Measurements from ENCODE around the gene COL27A1. TPM values are rescaled to one million over a fixed set of nuclear protein-coding genes. Genes with fewer than 3 reads are reported as not detected.

COL27A1 gene
- total RNA-seq, 3 donors from 2014 or later: 1.4 to 2.8 (median 1.7) TPM

DNA sequence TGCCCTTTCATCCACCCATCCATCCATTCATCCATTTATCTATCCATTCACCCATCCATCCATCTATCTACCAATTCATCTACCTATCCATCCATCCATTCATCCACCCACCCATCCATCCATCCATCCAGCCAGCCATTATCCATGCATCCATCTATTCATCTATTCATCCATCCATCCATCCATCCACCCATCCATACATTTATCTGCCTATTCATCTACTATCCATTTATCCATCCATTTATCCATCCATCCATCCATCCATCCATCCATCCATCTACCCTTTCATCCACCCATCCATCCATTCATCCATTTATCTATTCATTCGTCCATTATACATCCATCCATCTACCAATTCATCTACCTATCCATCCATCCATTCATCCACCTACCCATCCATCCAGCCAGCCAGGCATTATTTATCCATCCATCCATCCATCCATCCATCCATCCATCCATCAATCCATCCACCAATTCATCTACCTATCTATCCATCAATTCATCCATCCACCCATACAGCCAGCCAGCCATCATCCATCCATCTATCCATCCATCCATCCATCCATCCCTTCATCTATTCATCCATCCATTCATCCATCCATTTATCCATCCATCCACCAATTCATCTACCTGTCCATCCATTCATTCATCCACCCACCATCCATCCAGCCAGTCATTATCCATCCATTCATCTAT is 10.2 kb downstream of the COL27A1 start:
- no peaks in the 10 kb centered on the region for H3K4me1 Mint-ChIP-seq (ENCODE audit: low read depth)
- peaks cover 5% of the 10 kb centered on the region for H3K27me3 Mint-ChIP-seq (ENCODE audit: low read depth)
- ATAC-seq: no peak
- no peak for DNase-seq
- H3K4me3 Mint-ChIP-seq: no peak overlapping the region
- H3K36me3 Mint-ChIP-seq (ENCODE audit: insufficient read depth): no peaks in the 10 kb centered on the region
- H3K9me3 Mint-ChIP-seq: no peaks in the 10 kb centered on the region

DNA sequence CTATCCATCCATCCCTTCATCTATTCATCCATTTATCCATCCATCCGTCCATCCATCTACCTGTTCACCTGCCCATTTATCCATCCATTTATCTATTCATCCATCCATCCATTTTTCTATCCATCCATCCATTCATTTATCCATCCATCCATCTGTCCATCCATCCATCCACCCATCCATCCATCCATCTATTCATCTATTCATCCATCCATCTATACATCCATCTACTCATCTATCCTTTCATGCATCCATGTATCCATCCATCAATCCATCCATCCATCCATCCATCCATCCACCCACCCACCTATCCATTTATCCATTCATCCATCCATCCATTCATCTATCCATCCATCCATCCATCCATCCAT is 10.8 kb downstream of the COL27A1 start:
- Mint-ChIP-seq H3K27me3 (ENCODE audit: low read depth) (peaks cover 5% of the 10 kb centered on the region), H3K4me3 (no peak overlapping the region), H3K36me3 (ENCODE audit: insufficient read depth) (no peaks in the 10 kb centered on the region), H3K4me1 (ENCODE audit: low read depth) (no peaks in the 10 kb centered on the region), H3K9me3 (no peaks in the 10 kb centered on the region)
- DNase-seq: no peak
- no peak for ATAC-seq

DNA sequence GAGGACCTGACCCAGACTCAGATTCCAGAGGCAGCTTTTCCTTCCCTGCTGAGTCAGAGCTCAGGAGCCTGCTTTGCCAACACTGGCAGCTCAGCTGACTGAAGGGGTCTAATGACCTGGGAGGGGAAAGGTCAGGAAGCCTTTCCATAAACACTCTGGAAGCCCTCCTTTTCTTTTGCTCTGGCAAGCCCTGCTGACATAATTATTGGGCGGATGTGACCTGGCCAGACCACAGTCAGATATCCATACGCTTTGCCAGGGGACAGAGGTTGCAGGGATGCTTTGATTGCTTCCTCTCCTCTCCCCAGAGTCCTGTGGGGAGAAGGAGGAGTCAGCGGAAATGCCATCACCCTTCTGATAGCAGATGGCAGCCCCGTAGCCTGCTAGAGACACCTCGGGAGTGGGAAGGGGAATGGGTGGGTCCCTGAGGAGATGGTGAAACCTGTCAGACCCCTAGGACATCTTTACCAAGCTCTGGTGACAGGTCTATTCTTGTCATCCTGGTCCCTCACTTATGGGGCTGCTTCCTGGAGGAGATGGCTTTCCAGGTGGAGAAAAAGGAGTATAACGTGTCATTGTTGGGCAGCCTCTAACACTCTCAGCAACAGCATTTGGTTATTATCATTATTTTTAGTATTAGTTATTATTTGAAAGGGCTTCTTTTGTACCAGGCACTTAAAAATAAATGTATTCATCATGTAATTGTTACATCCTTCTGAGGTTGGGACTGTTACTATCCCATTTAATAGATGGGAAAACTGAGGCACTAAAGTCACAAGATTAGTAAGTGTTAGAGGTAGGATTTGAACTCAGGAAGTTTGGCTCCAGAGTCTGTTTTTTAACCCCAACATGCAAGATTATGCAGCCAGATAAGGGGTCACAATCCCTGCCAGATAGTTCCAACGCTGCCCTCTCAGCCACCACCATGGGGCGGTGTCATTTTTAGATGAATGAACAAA is 11.6 kb downstream of the COL27A1 start:
- Mint-ChIP-seq H3K4me3 (no peak overlapping the region), H3K9me3 (no peaks in the 10 kb centered on the region), H3K36me3 (ENCODE audit: insufficient read depth) (no peaks in the 10 kb centered on the region), H3K4me1 (ENCODE audit: low read depth) (no peaks in the 10 kb centered on the region), H3K27me3 (ENCODE audit: low read depth) (peaks cover 5% of the 10 kb centered on the region)
- DNase-seq (no peak), ATAC-seq (no peak)

DNA sequence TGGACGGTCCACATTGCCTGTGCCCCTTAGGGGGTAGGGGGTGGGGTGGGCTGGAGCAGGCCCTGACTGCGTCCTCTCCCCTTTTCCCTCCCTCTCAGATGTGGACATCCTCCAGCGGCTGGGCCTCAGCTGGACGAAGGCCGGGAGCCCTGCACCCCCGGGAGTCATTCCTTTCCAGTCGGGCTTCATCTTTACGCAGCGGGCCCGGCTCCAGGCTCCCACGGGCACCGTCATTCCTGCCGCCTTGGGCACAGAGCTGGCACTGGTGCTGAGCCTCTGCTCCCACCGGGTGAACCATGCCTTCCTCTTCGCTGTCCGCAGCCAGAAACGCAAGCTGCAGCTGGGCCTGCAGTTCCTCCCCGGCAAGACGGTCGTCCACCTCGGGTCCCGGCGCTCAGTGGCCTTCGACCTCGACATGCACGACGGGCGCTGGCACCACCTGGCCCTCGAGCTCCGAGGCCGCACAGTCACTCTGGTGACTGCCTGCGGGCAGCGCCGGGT is 12.3 kb downstream of the COL27A1 start:
- no peaks in the 10 kb centered on the region for H3K4me1 Mint-ChIP-seq (ENCODE audit: low read depth)
- peaks cover 5% of the 10 kb centered on the region for H3K27me3 Mint-ChIP-seq (ENCODE audit: low read depth)
- H3K36me3 Mint-ChIP-seq (ENCODE audit: insufficient read depth): no peaks in the 10 kb centered on the region
- H3K9me3 Mint-ChIP-seq: no peaks in the 10 kb centered on the region
- no peak overlapping the region for H3K4me3 Mint-ChIP-seq
- no peak for DNase-seq
- no peak for ATAC-seq

DNA sequence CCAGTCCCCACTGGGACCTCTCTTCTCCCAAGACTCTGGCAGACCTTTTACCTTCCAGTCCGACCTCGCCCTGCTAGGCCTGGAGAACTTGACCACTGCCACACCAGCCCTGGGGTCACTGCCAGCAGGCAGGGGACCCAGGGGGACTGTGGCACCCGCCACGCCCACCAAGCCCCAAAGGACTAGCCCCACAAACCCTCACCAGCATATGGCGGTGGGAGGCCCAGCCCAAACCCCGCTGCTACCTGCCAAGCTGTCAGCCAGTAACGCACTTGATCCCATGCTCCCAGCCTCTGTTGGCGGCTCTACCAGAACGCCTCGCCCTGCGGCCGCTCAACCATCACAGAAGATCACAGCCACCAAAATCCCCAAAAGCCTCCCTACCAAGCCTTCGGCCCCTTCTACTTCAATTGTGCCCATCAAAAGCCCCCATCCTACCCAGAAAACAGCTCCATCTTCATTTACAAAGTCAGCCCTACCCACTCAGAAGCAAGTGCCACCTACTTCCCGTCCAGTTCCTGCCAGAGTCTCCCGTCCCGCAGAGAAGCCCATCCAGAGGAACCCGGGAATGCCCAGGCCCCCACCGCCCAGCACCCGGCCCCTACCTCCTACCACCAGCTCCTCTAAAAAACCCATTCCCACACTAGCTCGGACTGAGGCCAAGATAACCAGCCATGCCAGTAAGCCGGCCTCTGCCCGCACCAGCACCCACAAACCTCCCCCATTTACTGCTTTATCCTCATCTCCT is 13.1 kb downstream of the COL27A1 start:
- Mint-ChIP-seq H3K27me3 (ENCODE audit: low read depth) (peaks cover 2% of the 10 kb centered on the region), H3K4me3 (no peak overlapping the region), H3K9me3 (no peaks in the 10 kb centered on the region), H3K4me1 (ENCODE audit: low read depth) (no peaks in the 10 kb centered on the region), H3K36me3 (ENCODE audit: insufficient read depth) (no peaks in the 10 kb centered on the region)
- DNase-seq (no peak), ATAC-seq (no peak)

DNA sequence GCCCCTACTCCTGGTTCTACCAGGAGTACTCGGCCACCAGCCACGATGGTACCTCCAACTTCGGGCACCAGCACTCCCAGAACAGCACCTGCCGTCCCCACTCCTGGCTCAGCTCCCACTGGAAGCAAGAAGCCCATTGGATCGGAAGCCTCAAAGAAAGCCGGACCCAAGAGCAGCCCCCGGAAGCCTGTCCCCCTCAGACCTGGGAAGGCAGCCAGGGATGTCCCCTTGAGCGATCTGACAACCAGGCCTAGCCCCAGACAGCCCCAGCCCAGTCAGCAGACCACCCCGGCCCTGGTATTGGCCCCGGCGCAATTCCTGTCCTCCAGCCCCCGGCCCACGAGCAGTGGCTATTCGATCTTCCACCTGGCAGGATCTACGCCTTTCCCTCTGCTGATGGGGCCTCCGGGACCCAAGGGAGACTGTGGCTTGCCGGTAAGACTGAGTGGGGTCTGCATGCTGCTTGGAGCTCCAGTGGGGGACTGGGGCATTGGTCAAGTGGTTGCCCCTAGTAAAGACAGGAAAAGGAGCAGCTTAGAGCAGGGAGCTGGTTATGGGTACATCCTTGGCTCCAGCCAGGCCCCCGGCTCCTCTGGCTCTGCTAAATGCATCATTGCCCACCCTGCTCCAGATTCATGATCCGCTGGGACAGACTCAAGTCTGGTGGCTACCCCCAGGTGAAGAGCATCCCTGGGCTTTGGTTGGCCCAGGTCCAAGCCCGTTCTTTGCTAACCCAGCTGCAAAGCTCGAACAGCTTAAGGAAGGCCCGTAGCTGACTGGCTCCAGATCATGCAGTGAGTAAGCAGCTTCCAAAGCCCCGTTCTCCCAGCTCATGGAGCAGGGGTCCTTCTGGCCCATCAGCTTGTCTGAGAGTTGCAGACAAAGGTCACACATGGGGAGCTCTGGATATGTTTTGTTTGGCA is 14.0 kb downstream of the COL27A1 start:
- Mint-ChIP-seq H3K36me3 (ENCODE audit: insufficient read depth) (no peaks in the 10 kb centered on the region), H3K4me3 (no peak overlapping the region), H3K4me1 (ENCODE audit: low read depth) (no peaks in the 10 kb centered on the region), H3K9me3 (no peaks in the 10 kb centered on the region), H3K27me3 (ENCODE audit: low read depth) (peaks cover 2% of the 10 kb centered on the region)
- DNase-seq: no peak
- ATAC-seq: no peak

DNA sequence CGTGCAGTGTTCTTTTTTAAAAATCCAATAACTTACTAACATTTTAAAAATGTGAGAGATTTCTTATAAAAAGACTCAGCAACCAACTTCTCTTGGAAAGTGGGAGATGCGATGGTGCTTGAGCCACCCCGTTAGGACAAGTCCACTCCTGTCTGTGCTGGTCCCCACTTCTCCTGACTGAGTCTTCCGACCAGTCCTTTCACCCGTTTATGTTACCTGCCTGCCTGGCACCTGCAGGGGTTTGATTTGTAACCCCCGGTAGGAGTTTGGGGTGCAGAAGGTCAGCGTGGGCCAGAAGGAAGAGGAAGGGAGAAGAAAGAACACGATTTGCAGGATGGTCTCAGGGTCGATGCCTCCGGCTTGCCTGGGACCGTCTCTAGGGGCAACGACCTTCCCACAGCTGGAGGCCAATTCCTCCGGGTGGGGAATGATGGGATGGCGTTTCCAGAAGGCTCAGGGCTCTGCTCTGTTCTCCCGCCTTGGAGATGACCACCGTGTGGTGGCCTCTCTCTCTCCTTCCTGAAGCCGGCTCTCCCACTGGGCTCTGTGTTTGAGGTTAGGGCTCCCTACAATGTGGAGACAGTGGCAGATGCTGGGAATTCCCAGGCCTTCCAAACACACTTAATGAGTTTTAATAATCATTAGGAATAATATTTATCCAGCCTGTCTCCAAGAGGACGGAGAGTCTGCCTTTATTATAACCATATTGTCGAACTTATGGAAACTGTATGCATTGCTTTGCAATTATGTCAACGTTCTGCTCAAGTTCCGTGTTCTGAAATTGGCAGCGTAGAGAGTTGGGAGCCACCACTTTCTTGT is 14.8 kb downstream of the COL27A1 start:
- H3K4me1 Mint-ChIP-seq (ENCODE audit: low read depth): no peaks in the 10 kb centered on the region
- H3K4me3 Mint-ChIP-seq: no peak overlapping the region
- no peaks in the 10 kb centered on the region for H3K9me3 Mint-ChIP-seq
- ATAC-seq (no peak), DNase-seq (no peak)
- H3K36me3 Mint-ChIP-seq (ENCODE audit: insufficient read depth): no peaks in the 10 kb centered on the region
- H3K27me3 Mint-ChIP-seq (ENCODE audit: low read depth): peaks cover 2% of the 10 kb centered on the region

DNA sequence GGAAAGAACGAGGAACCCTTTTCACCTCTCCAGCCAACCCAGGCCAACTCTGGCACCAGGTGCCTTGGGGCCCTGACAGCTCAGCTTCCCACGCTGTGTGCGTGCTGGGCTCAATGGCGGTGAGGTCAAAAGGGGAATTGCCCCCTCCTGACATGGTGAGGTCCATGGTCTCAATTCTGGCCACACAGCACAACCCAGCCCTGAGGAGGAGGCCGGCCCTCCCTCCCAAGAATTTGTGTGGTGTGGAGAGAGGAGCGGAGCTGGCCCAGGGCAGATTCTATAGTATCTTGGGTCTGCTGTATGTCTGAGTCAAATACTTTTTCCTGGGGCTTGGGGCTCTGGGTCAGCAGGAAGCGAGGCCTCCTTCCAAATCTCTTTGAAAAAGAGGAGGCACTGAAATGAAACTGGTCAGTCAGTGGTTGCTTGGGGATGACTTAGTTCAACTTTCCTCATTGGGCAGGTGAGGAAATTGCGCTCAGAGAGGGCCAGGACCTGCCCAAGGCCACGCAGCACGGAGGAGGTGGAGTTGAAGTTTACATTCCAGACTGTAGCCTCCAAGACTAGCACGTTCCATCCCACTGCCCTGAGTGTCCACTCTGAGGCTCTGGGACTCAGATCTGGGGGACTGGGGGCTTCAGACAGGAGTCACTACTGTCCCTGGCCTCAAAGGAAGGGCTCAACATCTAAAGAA is 15.6 kb downstream of the COL27A1 start:
- Mint-ChIP-seq H3K4me1 (ENCODE audit: low read depth) (no peaks in the 10 kb centered on the region), H3K36me3 (ENCODE audit: insufficient read depth) (no peaks in the 10 kb centered on the region), H3K27me3 (ENCODE audit: low read depth) (peaks cover 2% of the 10 kb centered on the region), H3K4me3 (no peak overlapping the region), H3K9me3 (no peaks in the 10 kb centered on the region)
- DNase-seq (no peak), ATAC-seq (no peak)

DNA sequence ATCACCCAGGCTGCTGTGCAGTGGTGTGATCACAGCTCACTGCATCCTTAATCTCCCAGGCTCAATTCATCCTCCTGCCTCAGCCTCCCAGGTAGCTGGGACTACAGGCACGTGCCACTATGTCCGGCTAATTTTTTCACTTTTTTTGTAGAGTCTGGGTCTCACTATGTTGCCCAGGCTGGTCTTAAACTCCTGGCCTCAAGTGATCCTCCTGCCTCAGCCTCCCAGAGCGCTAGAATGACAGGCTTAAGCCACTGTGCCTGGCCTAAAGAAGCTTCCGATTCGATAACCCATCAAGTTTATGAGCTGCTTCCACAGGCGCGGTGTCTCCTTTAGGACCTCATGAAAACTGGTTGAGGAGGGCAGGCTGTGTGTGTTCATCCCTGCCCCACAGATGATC is 16.2 kb downstream of the COL27A1 start:
- Mint-ChIP-seq H3K36me3 (ENCODE audit: insufficient read depth) (no peaks in the 10 kb centered on the region), H3K4me1 (ENCODE audit: low read depth) (no peaks in the 10 kb centered on the region), H3K9me3 (no peaks in the 10 kb centered on the region), H3K4me3 (no peak overlapping the region), H3K27me3 (ENCODE audit: low read depth) (peaks cover 2% of the 10 kb centered on the region)
- DNase-seq: no peak
- ATAC-seq: no peak

DNA sequence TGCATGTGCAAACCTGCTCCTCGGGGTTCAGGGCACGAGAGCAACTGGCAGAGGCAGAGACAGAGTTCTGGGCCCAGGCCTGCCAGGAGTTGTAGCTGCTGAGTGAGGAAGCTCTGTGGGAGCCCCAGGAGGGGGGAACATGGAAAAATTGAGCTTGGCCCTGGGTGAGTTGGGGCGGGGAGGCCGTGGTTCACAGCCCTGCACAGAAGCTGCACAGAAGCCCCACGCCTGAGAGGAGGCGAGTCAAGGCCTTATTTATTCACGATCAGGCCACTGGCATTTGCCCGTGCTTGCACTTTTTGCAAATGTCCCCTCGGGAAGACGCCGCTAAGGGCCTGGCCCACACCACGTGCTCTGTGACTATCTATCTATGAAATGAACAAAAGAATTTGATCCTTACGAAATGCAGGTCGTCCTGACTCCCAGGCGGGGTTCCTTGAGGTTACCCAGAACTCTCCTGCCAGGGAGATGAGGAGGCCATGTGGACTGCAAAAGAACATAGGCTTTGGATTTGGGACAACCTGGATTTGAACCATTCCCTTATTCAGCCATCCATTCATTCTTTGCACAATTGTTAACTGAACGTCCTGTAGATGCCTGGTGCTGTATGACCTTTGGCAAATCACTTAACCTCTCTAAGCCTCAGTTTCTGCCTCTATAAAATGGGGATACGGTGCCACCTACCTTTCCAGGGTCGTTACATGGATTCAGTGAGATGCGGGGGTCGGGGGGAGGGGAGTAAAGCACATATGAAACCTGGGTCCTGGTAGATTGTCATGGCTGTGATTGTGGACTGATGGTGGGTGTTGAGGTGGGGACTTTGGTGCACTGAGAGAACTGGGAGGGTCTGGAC is 17.9 kb downstream of the COL27A1 start:
- DNase-seq (no peak), ATAC-seq (no peak)
- Mint-ChIP-seq H3K36me3 (ENCODE audit: insufficient read depth) (no peaks in the 10 kb centered on the region), H3K9me3 (no peaks in the 10 kb centered on the region), H3K4me3 (no peak overlapping the region), H3K4me1 (ENCODE audit: low read depth) (no peaks in the 10 kb centered on the region), H3K27me3 (ENCODE audit: low read depth) (peaks cover 2% of the 10 kb centered on the region)

DNA sequence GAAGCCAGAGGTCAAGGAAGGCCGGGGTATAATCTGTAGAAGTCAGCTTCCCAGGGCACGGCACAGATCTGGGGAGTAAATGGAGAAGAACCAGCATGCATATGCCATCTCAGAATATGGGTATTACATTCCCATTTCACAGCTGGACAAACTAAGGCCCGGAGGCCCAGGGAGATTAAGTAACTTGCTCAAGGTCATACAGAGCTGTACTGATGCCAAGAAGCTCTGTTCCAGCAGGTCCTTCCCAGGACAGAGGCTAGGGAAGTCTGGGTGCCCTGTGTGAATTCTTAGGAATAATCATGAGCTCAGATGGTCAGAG is 19.2 kb downstream of the COL27A1 start:
- no peaks in the 10 kb centered on the region for H3K27me3 Mint-ChIP-seq (ENCODE audit: low read depth)
- DNase-seq (no peak), ATAC-seq (no peak)
- H3K36me3 Mint-ChIP-seq (ENCODE audit: insufficient read depth): no peaks in the 10 kb centered on the region
- H3K9me3 Mint-ChIP-seq: no peaks in the 10 kb centered on the region
- no peak overlapping the region for H3K4me3 Mint-ChIP-seq
- H3K4me1 Mint-ChIP-seq (ENCODE audit: low read depth): no peaks in the 10 kb centered on the region

All from activated T-cell treated with anti-CD3 and anti-CD28 coated beads, Interleukin-2, amount 50 U/mL, for 4 hours (primary cell).